T1000 (cell line): ENCODE data around the gene RASL10B.

ENCODE experiments used
- DNase-seq: peaks from one replicate; lab custom pipeline; 2025; ENCODE audit warnings: mixed read lengths; lab: John Stamatoyannopoulos, UW

RASL10B gene

DNA sequence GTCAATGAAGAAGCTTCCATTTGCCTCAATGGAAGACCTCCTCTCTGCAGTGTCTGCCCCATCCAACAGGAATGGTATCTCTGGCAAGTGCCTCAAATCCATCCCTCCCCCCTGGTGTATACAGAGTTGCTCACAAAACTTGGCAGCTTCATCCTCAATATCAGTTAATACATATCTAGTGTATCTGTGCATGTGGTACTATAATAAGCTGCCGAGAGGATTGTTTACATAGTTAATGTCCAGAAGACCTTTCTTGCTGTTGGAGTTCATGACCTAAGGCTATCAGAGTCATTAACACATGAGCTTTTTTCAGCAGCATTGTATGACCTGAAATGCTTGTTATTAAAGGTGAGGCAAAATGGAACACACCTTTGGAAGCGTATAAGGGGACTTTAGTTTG is 14.0 kb upstream of the RASL10B start:
- DNase-seq: no peak

DNA sequence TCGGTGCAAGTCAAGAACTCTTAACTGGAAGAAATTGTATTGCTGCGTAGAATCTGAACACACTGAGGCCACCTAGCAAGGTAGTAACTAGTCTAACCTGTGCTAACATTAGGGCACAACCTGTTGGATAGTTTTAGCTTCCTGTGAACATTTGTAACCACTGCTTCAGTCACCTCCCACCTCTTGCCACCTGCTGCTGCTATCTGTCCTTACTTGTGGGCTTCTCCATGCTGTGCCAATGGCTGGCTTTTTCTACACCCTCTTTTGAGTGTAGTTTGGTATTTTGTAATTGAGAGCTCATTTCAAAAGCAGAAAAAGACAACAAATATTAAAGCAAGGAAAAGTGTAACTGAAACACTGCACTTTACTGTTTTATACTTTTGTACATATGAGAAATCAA is 7.7 kb upstream of the RASL10B start:
- DNase-seq: no peak

GRCh38 chr17:35725058-35725457 is 6.4 kb upstream of the RASL10B start:
- no peak for DNase-seq

DNA sequence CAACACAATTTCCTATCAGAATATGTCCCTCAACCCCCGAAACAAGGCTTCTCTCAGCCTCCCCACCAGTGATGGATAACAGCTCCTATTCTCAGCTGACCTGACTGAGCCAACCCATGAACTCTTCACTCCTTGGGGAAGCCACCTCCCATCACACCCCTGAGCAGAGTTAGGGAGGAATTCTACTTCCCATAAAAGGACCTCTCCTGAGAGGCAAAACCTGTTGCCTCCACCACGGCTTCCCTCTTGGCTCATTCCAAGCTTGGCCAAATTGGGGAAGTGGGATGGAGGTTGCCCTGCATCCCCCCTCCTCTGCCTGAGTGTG is 5.7 kb upstream of the RASL10B start:
- no peak for DNase-seq

- peak; percentile 95 for DNase-seq
Measured at GRCh38 chr17:35726127-35726952, 5.1 kb upstream of the RASL10B start.

DNA sequence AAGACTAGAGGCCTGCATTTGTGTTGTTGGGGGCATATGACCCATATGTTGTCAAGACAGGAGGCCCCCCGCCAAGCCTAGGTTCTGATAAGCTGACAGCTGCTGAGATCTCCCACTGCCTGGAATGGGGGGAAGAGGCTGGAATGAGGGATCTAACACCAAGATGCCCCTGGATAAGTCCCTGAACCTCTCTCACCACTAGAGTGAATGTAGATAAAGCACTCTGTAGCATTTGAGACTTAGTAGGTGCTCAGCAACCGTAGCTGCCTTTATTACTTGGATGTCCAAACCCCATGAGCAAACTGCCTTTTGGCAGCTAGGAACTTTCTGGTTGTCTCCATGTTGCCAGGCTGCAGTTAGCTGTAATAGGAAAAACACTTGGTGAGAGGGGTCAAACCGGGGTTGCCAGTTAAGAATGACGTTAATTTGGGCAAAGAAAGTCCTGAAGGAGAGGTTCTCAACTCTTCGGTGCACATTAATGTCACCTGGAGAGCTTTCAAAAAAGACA is 4.4 kb upstream of the RASL10B start:
- DNase-seq: no peak

GRCh38 chr17:35727635-35728034 is 3.8 kb upstream of the RASL10B start:
- no peak for DNase-seq

DNA sequence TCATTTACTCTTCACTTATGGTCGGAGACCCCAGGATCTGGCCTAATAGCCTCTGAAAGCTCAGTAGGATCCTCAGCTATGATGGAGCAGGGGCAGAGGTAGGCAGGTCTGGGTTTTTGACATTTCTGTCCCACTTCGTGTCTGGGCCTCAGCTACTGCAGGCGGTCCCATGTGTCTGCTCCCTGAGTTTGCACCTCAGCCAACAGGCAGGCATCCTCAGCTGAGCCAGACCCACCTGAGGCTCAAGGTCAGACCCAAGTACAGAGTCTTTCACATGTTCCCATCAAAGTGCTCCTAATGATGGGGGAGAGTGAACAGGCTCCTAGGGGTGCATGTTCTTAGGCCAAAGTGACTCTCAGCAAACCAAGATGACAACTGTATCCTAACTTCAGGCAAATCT is 2.9 kb upstream of the RASL10B start:
- no peak for DNase-seq

- DNase-seq: no peak
Measured at GRCh38 chr17:35729405-35729833, 2.0 kb upstream of the RASL10B start.

DNA sequence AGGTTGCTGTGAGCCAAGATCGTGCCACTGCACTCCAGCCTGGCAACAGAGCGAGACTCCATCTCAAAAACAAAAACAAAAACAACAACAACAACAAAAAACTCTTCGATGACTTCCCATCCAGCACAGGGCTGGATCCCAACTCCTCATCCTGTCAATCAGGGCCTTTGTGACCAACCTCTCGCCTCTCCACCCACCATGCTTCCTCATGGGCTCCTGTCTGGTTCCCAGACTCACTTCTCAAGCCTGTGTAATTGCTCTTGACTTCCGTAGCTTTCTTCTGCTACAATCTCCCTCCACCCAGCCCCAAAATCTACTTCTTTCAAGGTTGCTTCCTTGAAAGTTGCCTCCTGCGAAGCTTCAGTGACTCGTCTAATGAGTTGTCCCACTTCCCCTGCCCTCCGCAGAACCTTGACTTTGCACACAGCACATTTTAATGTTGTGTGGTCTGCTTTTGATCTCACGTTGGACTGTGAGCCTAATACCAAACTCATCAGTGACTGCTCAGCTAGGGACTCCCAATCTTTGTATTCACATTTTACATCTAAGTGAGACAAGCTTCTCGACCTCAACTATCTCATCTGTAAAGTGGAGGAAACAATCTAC is 936 bp upstream of the RASL10B start:
- no peak for DNase-seq

GRCh38 chr17:35731917-35732805 is 722 bp downstream of the RASL10B start:
- no peak for DNase-seq

GRCh38 chr17:35732806-35733136 is 1.3 kb downstream of the RASL10B start:
- DNase-seq: no peak

- DNase-seq: no peak
Measured at GRCh38 chr17:35733366-35733765, 1.9 kb downstream of the RASL10B start.

DNA sequence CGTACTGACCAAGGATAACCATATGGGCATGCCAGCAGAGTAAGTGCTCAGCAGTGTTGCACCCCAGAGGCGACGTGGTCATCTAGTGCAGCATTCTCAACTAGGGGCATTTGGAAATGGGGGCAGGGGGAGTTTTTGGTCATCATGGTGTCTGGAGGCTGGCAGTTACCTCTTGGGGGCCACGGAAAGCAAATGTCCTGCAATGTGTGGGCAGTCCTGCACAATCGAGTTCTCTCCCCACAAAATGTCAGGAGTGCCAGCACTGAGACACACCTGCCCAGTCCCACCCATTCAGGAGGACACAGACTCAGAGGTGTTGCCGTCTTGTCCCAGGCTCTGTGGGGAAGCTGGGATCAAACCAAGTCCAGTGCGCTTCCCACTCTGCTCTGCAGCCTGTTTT is 3.0 kb downstream of the RASL10B start:
- DNase-seq: no peak

GRCh38 chr17:35735036-35735805 is 3.8 kb downstream of the RASL10B start:
- DNase-seq: no peak

DNA sequence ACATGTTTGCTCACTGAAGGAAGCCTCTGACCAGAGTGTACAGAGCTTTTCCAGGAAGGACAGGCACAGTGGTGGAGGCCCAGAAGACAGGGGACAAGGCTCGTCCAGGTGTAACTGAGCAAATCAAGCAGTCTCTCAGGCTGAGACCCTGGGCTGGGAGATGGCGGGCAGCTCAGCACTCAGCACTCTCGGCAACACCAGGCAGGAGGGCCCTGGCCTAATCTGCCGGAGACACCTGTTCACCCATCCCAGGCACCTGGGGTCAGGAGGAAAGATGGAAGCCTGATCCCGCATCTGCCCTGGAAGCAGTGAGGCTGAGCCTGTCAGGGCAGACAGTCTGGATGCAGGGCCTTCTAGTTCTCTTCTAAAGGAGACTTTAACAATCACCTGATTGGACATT is 4.8 kb downstream of the RASL10B start:
- no peak for DNase-seq

- DNase-seq: no peak
Measured at GRCh38 chr17:35738519-35739133, 7.2 kb downstream of the RASL10B start.

DNA sequence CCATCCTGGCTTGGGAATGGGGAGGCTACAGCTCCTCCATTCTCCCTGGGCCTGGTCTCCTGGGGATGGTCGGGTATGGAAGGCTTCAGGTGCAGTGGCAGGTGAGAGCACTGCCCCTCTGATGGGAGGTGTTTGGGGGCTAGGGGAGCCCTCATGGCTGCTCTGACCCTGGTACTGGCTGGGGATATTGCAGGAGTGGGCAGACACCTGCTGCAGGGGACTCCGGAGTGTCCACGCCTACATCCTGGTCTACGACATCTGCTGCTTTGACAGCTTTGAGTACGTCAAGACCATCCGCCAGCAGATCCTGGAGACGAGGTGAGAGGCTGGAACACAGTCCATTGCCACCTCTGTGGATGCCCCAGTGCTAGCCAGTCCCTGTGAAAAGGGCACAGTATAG is 8.8 kb downstream of the RASL10B start:
- no peak for DNase-seq

- no peak for DNase-seq
Measured at GRCh38 chr17:35740997-35741931, 9.8 kb downstream of the RASL10B start.

- no peak for DNase-seq
Measured at GRCh38 chr17:35742496-35742895, 11.1 kb downstream of the RASL10B start.
